ENCODE measurements around the gene TRPC6. TPM values are rescaled to one million over a fixed set of nuclear protein-coding genes. Genes with fewer than 3 reads are reported as not detected.

Gene TRPC6
- total RNA-seq, 1 experiment from 2014 or later: not detected

- Histone ChIP-seq H3K4me3 (ENCODE audit: low read length) (no peak overlapping the region), H3K36me3 (ENCODE audit: insufficient read depth, low read length) (no peaks in the 10 kb centered on the region), H3K9ac (ENCODE audit: low read length) (no peak overlapping the region), H2AFZ (ENCODE audit: low read length) (no peak overlapping the region), H3K27me3 (ENCODE audit: low read length) (no peaks in the 10 kb centered on the region), H3K4me1 (ENCODE audit: low read length) (no peaks in the 10 kb centered on the region), H3K79me2 (ENCODE audit: low read length) (no peaks in the 10 kb centered on the region), H3K27ac (ENCODE audit: low read length) (no peak overlapping the region), H4K20me1 (ENCODE audit: insufficient read depth, low read depth, low read length) (no peaks in the 10 kb centered on the region), H3K9me3 (ENCODE audit: low read length) (peaks cover 28% of the 10 kb centered on the region), H3K9me2 (replicated peaks; ENCODE audit: insufficient read depth, low read length) (no peaks in the 10 kb centered on the region), H3K4me2 (ENCODE audit: low read depth, low read length, poor library complexity, severe bottlenecking) (no peak overlapping the region)
- DNase-seq: no peak
Measured at GRCh38 chr11:101511065-101511464, 72.7 kb downstream of the TRPC6 start.

GRCh38 chr11:101510591-101510990 is 73.2 kb downstream of the TRPC6 start:
- Histone ChIP-seq H3K27me3 (ENCODE audit: low read length) (no peaks in the 10 kb centered on the region), H4K20me1 (ENCODE audit: insufficient read depth, low read depth, low read length) (no peaks in the 10 kb centered on the region), H3K9ac (ENCODE audit: low read length) (no peak overlapping the region), H3K9me2 (replicated peaks; ENCODE audit: insufficient read depth, low read length) (no peaks in the 10 kb centered on the region), H2AFZ (ENCODE audit: low read length) (no peak overlapping the region), H3K4me2 (ENCODE audit: low read depth, low read length, poor library complexity, severe bottlenecking) (no peak overlapping the region), H3K4me3 (ENCODE audit: low read length) (no peak overlapping the region), H3K36me3 (ENCODE audit: insufficient read depth, low read length) (no peaks in the 10 kb centered on the region), H3K27ac (ENCODE audit: low read length) (no peak overlapping the region), H3K4me1 (ENCODE audit: low read length) (no peaks in the 10 kb centered on the region), H3K79me2 (ENCODE audit: low read length) (no peaks in the 10 kb centered on the region), H3K9me3 (ENCODE audit: low read length) (peaks cover 28% of the 10 kb centered on the region)
- DNase-seq: no peak

- H3K9ac ChIP-seq (ENCODE audit: low read length): no peak overlapping the region
- H3K27me3 ChIP-seq (ENCODE audit: low read length): no peaks in the 10 kb centered on the region
- peaks cover 28% of the 10 kb centered on the region for H3K9me3 ChIP-seq (ENCODE audit: low read length)
- no peaks in the 10 kb centered on the region for H3K36me3 ChIP-seq (ENCODE audit: insufficient read depth, low read length)
- no peak overlapping the region for H3K4me3 ChIP-seq (ENCODE audit: low read length)
- no peak for DNase-seq
- no peak overlapping the region for H2AFZ ChIP-seq (ENCODE audit: low read length)
- H3K4me1 ChIP-seq (ENCODE audit: low read length): no peaks in the 10 kb centered on the region
- H4K20me1 ChIP-seq (ENCODE audit: insufficient read depth, low read depth, low read length): no peaks in the 10 kb centered on the region
- no peak overlapping the region for H3K27ac ChIP-seq (ENCODE audit: low read length)
- no peaks in the 10 kb centered on the region for H3K9me2 ChIP-seq (replicated peaks; ENCODE audit: insufficient read depth, low read length)
- H3K79me2 ChIP-seq (ENCODE audit: low read length): no peaks in the 10 kb centered on the region
- no peak overlapping the region for H3K4me2 ChIP-seq (ENCODE audit: low read depth, low read length, poor library complexity, severe bottlenecking)
Measured at GRCh38 chr11:101509922-101510321, 73.9 kb downstream of the TRPC6 start.

GRCh38 chr11:101508370-101508769 is 75.4 kb downstream of the TRPC6 start:
- DNase-seq: no peak
- Histone ChIP-seq H2AFZ (ENCODE audit: low read length) (no peak overlapping the region), H3K9me2 (replicated peaks; ENCODE audit: insufficient read depth, low read length) (no peaks in the 10 kb centered on the region), H3K9me3 (ENCODE audit: low read length) (peaks cover 32% of the 10 kb centered on the region), H3K4me1 (ENCODE audit: low read length) (no peaks in the 10 kb centered on the region), H3K79me2 (ENCODE audit: low read length) (no peaks in the 10 kb centered on the region), H3K27ac (ENCODE audit: low read length) (no peak overlapping the region), H3K4me2 (ENCODE audit: low read depth, low read length, poor library complexity, severe bottlenecking) (no peak overlapping the region), H4K20me1 (ENCODE audit: insufficient read depth, low read depth, low read length) (no peaks in the 10 kb centered on the region), H3K4me3 (ENCODE audit: low read length) (no peak overlapping the region), H3K27me3 (ENCODE audit: low read length) (no peaks in the 10 kb centered on the region), H3K9ac (ENCODE audit: low read length) (no peak overlapping the region), H3K36me3 (ENCODE audit: insufficient read depth, low read length) (no peaks in the 10 kb centered on the region)

GRCh38 chr11:101498891-101499290 is 84.9 kb downstream of the TRPC6 start:
- Histone ChIP-seq H2AFZ (ENCODE audit: low read length) (no peak overlapping the region), H3K4me3 (ENCODE audit: low read length) (no peak overlapping the region), H3K4me1 (ENCODE audit: low read length) (no peaks in the 10 kb centered on the region), H3K9ac (ENCODE audit: low read length) (no peak overlapping the region), H4K20me1 (ENCODE audit: insufficient read depth, low read depth, low read length) (no peaks in the 10 kb centered on the region), H3K27me3 (ENCODE audit: low read length) (no peaks in the 10 kb centered on the region), H3K9me3 (ENCODE audit: low read length) (peaks cover 24% of the 10 kb centered on the region), H3K79me2 (ENCODE audit: low read length) (no peaks in the 10 kb centered on the region), H3K4me2 (ENCODE audit: low read depth, low read length, poor library complexity, severe bottlenecking) (no peak overlapping the region), H3K36me3 (ENCODE audit: insufficient read depth, low read length) (no peaks in the 10 kb centered on the region), H3K27ac (ENCODE audit: low read length) (no peak overlapping the region), H3K9me2 (replicated peaks; ENCODE audit: insufficient read depth, low read length) (0 out of 2 replicates have a peak, but pooled peaks cover 5% of the 10 kb centered on the region)
- DNase-seq: no peak

- no peaks in the 10 kb centered on the region for H3K27me3 ChIP-seq (ENCODE audit: low read length)
- H4K20me1 ChIP-seq (ENCODE audit: insufficient read depth, low read depth, low read length): no peaks in the 10 kb centered on the region
- no peak overlapping the region for H3K4me2 ChIP-seq (ENCODE audit: low read depth, low read length, poor library complexity, severe bottlenecking)
- no peak overlapping the region for H3K9ac ChIP-seq (ENCODE audit: low read length)
- H3K4me3 ChIP-seq (ENCODE audit: low read length): no peak overlapping the region
- no peaks in the 10 kb centered on the region for H3K36me3 ChIP-seq (ENCODE audit: insufficient read depth, low read length)
- DNase-seq: no peak
- H3K79me2 ChIP-seq (ENCODE audit: low read length): no peaks in the 10 kb centered on the region
- H2AFZ ChIP-seq (ENCODE audit: low read length): no peak overlapping the region
- no peaks in the 10 kb centered on the region for H3K4me1 ChIP-seq (ENCODE audit: low read length)
- peaks cover 24% of the 10 kb centered on the region for H3K9me3 ChIP-seq (ENCODE audit: low read length)
- no peak overlapping the region for H3K27ac ChIP-seq (ENCODE audit: low read length)
- 0 out of 2 replicates have a peak, but pooled peaks cover 5% of the 10 kb centered on the region for H3K9me2 ChIP-seq (replicated peaks; ENCODE audit: insufficient read depth, low read length)
Measured at GRCh38 chr11:101497291-101497690, 86.5 kb downstream of the TRPC6 start.

GRCh38 chr11:101487775-101488174 is 96.0 kb downstream of the TRPC6 start:
- H3K4me1 ChIP-seq (ENCODE audit: low read length): no peaks in the 10 kb centered on the region
- no peaks in the 10 kb centered on the region for H3K79me2 ChIP-seq (ENCODE audit: low read length)
- H2AFZ ChIP-seq (ENCODE audit: low read length): no peak overlapping the region
- H3K4me2 ChIP-seq (ENCODE audit: low read depth, low read length, poor library complexity, severe bottlenecking): no peak overlapping the region
- no peak for DNase-seq
- no peaks in the 10 kb centered on the region for H3K27me3 ChIP-seq (ENCODE audit: low read length)
- no peak overlapping the region for H3K9ac ChIP-seq (ENCODE audit: low read length)
- no peaks in the 10 kb centered on the region for H4K20me1 ChIP-seq (ENCODE audit: insufficient read depth, low read depth, low read length)
- no peaks in the 10 kb centered on the region for H3K36me3 ChIP-seq (ENCODE audit: insufficient read depth, low read length)
- no peaks in the 10 kb centered on the region for H3K9me2 ChIP-seq (replicated peaks; ENCODE audit: insufficient read depth, low read length)
- no peak overlapping the region for H3K4me3 ChIP-seq (ENCODE audit: low read length)
- peaks cover 28% of the 10 kb centered on the region for H3K9me3 ChIP-seq (ENCODE audit: low read length)
- no peak overlapping the region for H3K27ac ChIP-seq (ENCODE audit: low read length)

GRCh38 chr11:101482556-101483124 is 101.2 kb downstream of the TRPC6 start:
- H3K4me1 ChIP-seq (ENCODE audit: low read length): no peaks in the 10 kb centered on the region

More at GRCh38 chr11:101482556-101483124, 101.2 kb downstream of the TRPC6 start:
- H3K9ac ChIP-seq (ENCODE audit: low read length): no peak overlapping the region
- no peak overlapping the region for H3K27ac ChIP-seq (ENCODE audit: low read length)
- peaks cover 29% of the 10 kb centered on the region for H3K9me3 ChIP-seq (ENCODE audit: low read length)
- no peaks in the 10 kb centered on the region for H3K27me3 ChIP-seq (ENCODE audit: low read length)
- H3K79me2 ChIP-seq (ENCODE audit: low read length): no peaks in the 10 kb centered on the region
- no peaks in the 10 kb centered on the region for H4K20me1 ChIP-seq (ENCODE audit: insufficient read depth, low read depth, low read length)
- H3K4me2 ChIP-seq (ENCODE audit: low read depth, low read length, poor library complexity, severe bottlenecking): no peak overlapping the region
- H2AFZ ChIP-seq (ENCODE audit: low read length): no peak overlapping the region
- H3K4me3 ChIP-seq (ENCODE audit: low read length): no peak overlapping the region
- DNase-seq: no peak
- H3K36me3 ChIP-seq (ENCODE audit: insufficient read depth, low read length): no peaks in the 10 kb centered on the region
- no peaks in the 10 kb centered on the region for H3K9me2 ChIP-seq (replicated peaks; ENCODE audit: insufficient read depth, low read length)
